Caco-2 (cell line): ENCODE measurements around the gene SBNO1. TPM values are rescaled to one million over a fixed set of nuclear protein-coding genes. Genes with fewer than 3 reads are reported as not detected.

ENCODE experiments used
- BruUV-seq: library from RNA; stranded (reverse); fragments of 400-500 nt; replicated peaks from 2 replicates; lab custom pipeline; 2021; lab: Mats Ljungman, UMichigan
- CTCF ChIA-PET: fragments of 300-600 bp; sonication (Branson Sonifier 250); formaldehyde crosslinking; loops from one replicate; lab custom pipeline; 2022; ENCODE audit warnings: antibody characterized with exemption; lab: Charles Lee
- POLR2A ChIA-PET: fragments of 300-600 bp; sonication (Branson Sonifier 250); formaldehyde crosslinking; loops from one replicate; lab custom pipeline; 2022; ENCODE audit warnings: antibody characterized with exemption; lab: Charles Lee
- DNase-seq, 2 experiments: peaks; one replicate each; pipeline versions ENCODE4 v3.0.0 to v3.0.0-alpha.2; 2020 to 2022
- H3K27me3 ChIP-seq: replicated peaks from 2 replicates; pipeline ENCODE4 v1.6.0; 2011; ENCODE audit warnings: low read length; ENCODE audit not compliant: control insufficient read depth, insufficient read depth
- H3K36me3 ChIP-seq: 2 replicates; pipeline ENCODE4 v1.5.1; 2011; ENCODE audit warnings: low read length; ENCODE audit not compliant: control insufficient read depth, insufficient read depth
- H3K4me1 ChIP-seq: fragments of 250-450 bp; sonication (Bioruptor Pico); 2 replicates; pipeline ENCODE4 v1.5.1; 2020; ENCODE audit warnings: mild to moderate bottlenecking
- H3K4me3 ChIP-seq: 2 replicates; pipeline ENCODE4 v1.5.1; 2011; ENCODE audit warnings: low read depth, mild to moderate bottlenecking, control low read depth, low read length
- H3K9me3 ChIP-seq: fragments of 250-450 bp; sonication (Bioruptor Pico); 2 replicates; pipeline ENCODE4 v1.5.1; 2020; ENCODE audit warnings: mild to moderate bottlenecking, moderate library complexity
- H3K27ac Mint-ChIP-seq: one replicate; pipeline ENCODE4 v1.8.0; 2022; ENCODE audit warnings: mixed read lengths; ENCODE audit not compliant: unreplicated experiment
- H3K27me3 Mint-ChIP-seq: one replicate; pipeline ENCODE4 v1.8.0; 2022; ENCODE audit warnings: mixed read lengths; ENCODE audit not compliant: insufficient read depth, unreplicated experiment
- H3K36me3 Mint-ChIP-seq: one replicate; pipeline ENCODE4 v1.8.0; 2022; ENCODE audit warnings: mild to moderate bottlenecking, mixed read lengths; ENCODE audit not compliant: insufficient read depth, unreplicated experiment
- H3K4me1 Mint-ChIP-seq: one replicate; pipeline ENCODE4 v1.8.0; 2022; ENCODE audit warnings: low read depth, mixed read lengths; ENCODE audit not compliant: unreplicated experiment
- H3K4me3 Mint-ChIP-seq: one replicate; pipeline ENCODE4 v1.8.0; 2022; ENCODE audit warnings: mild to moderate bottlenecking, moderate library complexity, mixed read lengths; ENCODE audit not compliant: unreplicated experiment
- H3K9me3 Mint-ChIP-seq: one replicate; pipeline ENCODE4 v1.8.0; 2022; ENCODE audit warnings: mixed read lengths; ENCODE audit not compliant: unreplicated experiment
- CTCF ChIP-seq, 2 experiments: fragments of 200-600 bp in 1 of 2; IDR thresholded peaks; 1 replicate in 1 of 2; 2 replicates in 1 of 2; pipeline versions ENCODE4 v1.5.1 to v1.8.0; 2011 to 2022; ENCODE audit warnings: antibody characterized with exemption in 1 of 2, control low read depth in 1 of 2, inconsistent platforms in 1 of 2, low read depth in 1 of 2, low read length in 1 of 2, mild to moderate bottlenecking in 1 of 2, moderate library complexity in 1 of 2; ENCODE audit not compliant: insufficient read depth in 1 of 2, severe bottlenecking in 1 of 2, unreplicated experiment in 1 of 2
- intact Hi-C: fragments of 100-400 bp; cut with micrococcal nuclease; formaldehyde crosslinking; loops from one replicate; pipeline ENCODE4 v1.10.0; 2022; ENCODE audit not compliant: unreplicated experiment
- total RNA-seq: library from RNA; stranded (reverse); gene quantifications from 2 replicates; pipeline ENCODE4 v1.2.3, GENCODE V29; 2022

Gene SBNO1
- total RNA-seq, 1 experiment from 2014 or later, result 53.8 TPM

- H3K27ac Mint-ChIP-seq, result no peak overlapping the region
- H3K36me3 ChIP-seq, result peaks cover 5% of the 10 kb centered on the region
- ChIA-PET CTCF (no interaction called here), POLR2A (no interaction called here)
- no peak for TF ChIP-seq CTCF (IDR thresholded peaks at IDR 0.05; ENCODE audit: insufficient read depth in 1 of 2, low read depth in 1 of 2, low read length in 1 of 2, severe bottlenecking in 1 of 2, unreplicated experiment in 1 of 2)
- intact Hi-C loops, result no loop called here
- H3K27me3 ChIP-seq, result no peaks in the 10 kb centered on the region
- no peaks in the 10 kb centered on the region for H3K4me1 Mint-ChIP-seq
- H3K36me3 Mint-ChIP-seq, result peaks cover 86% of the 10 kb centered on the region
- BruUV-seq, result no TSS peak
- H3K4me1 ChIP-seq, result no peaks in the 10 kb centered on the region
- no peak overlapping the region for H3K4me3 Mint-ChIP-seq
- H3K9me3 Mint-ChIP-seq, result no peaks in the 10 kb centered on the region
- H3K4me3 ChIP-seq, result no peak overlapping the region
- H3K9me3 ChIP-seq, result no peaks in the 10 kb centered on the region
- H3K27me3 Mint-ChIP-seq, result no peaks in the 10 kb centered on the region
- DNase-seq, result no peak
Observed at GRCh38 chr12:123399255-123399617, 34.6 kb upstream of the SBNO1 start.

DNA sequence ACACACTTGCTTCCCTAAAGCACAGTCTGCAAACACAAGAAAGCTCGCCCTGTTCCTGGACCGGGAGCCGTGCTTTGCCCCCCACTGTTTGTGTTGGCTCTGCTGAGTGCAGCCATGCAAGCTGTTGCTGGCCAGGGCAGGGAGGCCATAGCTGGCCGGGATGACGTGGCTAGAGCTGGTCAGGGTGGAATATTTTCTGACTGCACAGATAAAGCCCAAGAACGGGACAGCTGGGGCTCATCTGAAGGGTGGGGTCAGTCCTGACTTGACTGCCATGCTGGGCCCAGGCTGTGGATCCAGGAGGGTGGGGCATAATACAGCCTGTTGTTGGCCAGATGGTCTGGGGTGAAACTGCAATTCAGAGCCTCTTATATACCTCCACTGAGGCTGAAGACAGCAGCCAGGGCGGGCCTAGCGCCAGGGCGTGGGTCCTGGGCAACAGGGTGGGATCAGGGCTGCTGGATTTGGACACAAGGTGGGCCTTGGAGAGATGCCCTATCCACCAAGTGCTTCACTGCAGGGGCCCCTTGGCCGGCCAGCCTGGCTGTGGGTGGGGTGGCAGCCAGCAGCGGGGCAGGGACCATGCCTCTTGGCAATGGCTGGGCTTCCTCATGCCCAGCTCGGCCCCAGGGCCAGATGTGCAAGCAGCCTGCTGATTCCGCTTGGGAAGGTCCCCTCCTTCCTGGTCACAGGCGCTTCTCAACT is 34.1 kb upstream of the SBNO1 start:
- ChIA-PET POLR2A (no interaction called here), CTCF (no interaction called here)
- no peak for TF ChIP-seq CTCF (IDR thresholded peaks at IDR 0.05; ENCODE audit: insufficient read depth in 1 of 2, low read depth in 1 of 2, low read length in 1 of 2, severe bottlenecking in 1 of 2, unreplicated experiment in 1 of 2)
- Mint-ChIP-seq H3K36me3 (peaks cover 86% of the 10 kb centered on the region), H3K9me3 (no peaks in the 10 kb centered on the region), H3K27me3 (no peaks in the 10 kb centered on the region), H3K4me1 (no peaks in the 10 kb centered on the region), H3K27ac (no peak overlapping the region), H3K4me3 (no peak overlapping the region)
- no peaks in the 10 kb centered on the region for H3K4me1 ChIP-seq
- BruUV-seq, result no TSS peak
- intact Hi-C loops, result no loop called here
- H3K36me3 ChIP-seq, result peaks cover 5% of the 10 kb centered on the region
- no peak overlapping the region for H3K4me3 ChIP-seq
- no peaks in the 10 kb centered on the region for H3K27me3 ChIP-seq
- no peaks in the 10 kb centered on the region for H3K9me3 ChIP-seq
- no peak for DNase-seq

GRCh38 chr12:123398177-123398549 is 33.5 kb upstream of the SBNO1 start:
- Histone ChIP-seq H3K9me3 (no peaks in the 10 kb centered on the region), H3K36me3 (peaks cover 5% of the 10 kb centered on the region), H3K27me3 (no peaks in the 10 kb centered on the region), H3K4me1 (no peaks in the 10 kb centered on the region), H3K4me3 (no peak overlapping the region)
- H3K4me3 Mint-ChIP-seq, result no peak overlapping the region
- intact Hi-C loops, result no loop called here
- no peaks in the 10 kb centered on the region for H3K9me3 Mint-ChIP-seq
- TF ChIP-seq CTCF (IDR thresholded peaks at IDR 0.05; ENCODE audit: insufficient read depth in 1 of 2, low read depth in 1 of 2, low read length in 1 of 2, severe bottlenecking in 1 of 2, unreplicated experiment in 1 of 2), result no peak
- peaks cover 86% of the 10 kb centered on the region for H3K36me3 Mint-ChIP-seq
- no peaks in the 10 kb centered on the region for H3K4me1 Mint-ChIP-seq
- H3K27ac Mint-ChIP-seq, result no peak overlapping the region
- no peaks in the 10 kb centered on the region for H3K27me3 Mint-ChIP-seq
- no TSS peak for BruUV-seq
- no peak for DNase-seq
- ChIA-PET POLR2A (no interaction called here), CTCF (no interaction called here)
